HCEC 1CT (cell line): ENCODE results near the gene MMP26.
A peak's percentile ranks its signal among the peaks of the same experiment; 100 is the strongest.
"Not testable (repeated sequence)": the region's sequence is repeated elsewhere in the genome, so short reads cannot be mapped to it uniquely, and the experiment has no call there.

Source experiments
- DNase-seq: peaks from one replicate; pipeline ENCODE4 v3.0.0-alpha.2; 2017

MMP26 gene

GRCh38 chr11:4722616-4723534 is 18.3 kb downstream of the MMP26 start:
- not testable (repeated sequence) for DNase-seq

GRCh38 chr11:4727171-4727570 is 22.6 kb downstream of the MMP26 start:
- no peak for DNase-seq

GRCh38 chr11:4740735-4741134 is 36.2 kb downstream of the MMP26 start:
- DNase-seq, result no peak

GRCh38 chr11:4748438-4748837 is 43.9 kb downstream of the MMP26 start:
- peak; percentile 17 for DNase-seq

GRCh38 chr11:4751201-4751600 is 46.6 kb downstream of the MMP26 start:
- DNase-seq, result no peak
